ENCODE results near the gene NRG2. TPM values are rescaled to one million over a fixed set of nuclear protein-coding genes. Genes with fewer than 3 reads are reported as not detected.

Gene NRG2
- total RNA-seq, 1 donor from 2014 or later = 0.52 TPM

- no peaks in the 10 kb centered on the region for H3K4me1 ChIP-seq (ENCODE audit: control insufficient read depth in 3 of 3, insufficient read depth in 3 of 3, low read length in 3 of 3)
- no peak overlapping the region for H3K27ac ChIP-seq (ENCODE audit: low read depth, low read length)
- no peak overlapping the region for H3K4me3 ChIP-seq (ENCODE audit: low read length in 3 of 3)
- H3K9ac ChIP-seq (ENCODE audit: low read depth in 1 of 3, low read length in 3 of 3) = no peak overlapping the region
- H3K9me3 ChIP-seq (ENCODE audit: control insufficient read depth in 3 of 3, low read length in 3 of 3) = no peaks in the 10 kb centered on the region
- H3K27me3 ChIP-seq (ENCODE audit: control insufficient read depth in 3 of 3, insufficient read depth in 3 of 3, low read length in 3 of 3) = peaks cover 0 to 15% (median 1%) of the 10 kb centered on the region in 3 donors
- no peaks in the 10 kb centered on the region for H3K36me3 ChIP-seq (ENCODE audit: control insufficient read depth in 3 of 3, insufficient read depth in 3 of 3, low read length in 3 of 3)
Measured at GRCh38 chr5:139812836-139813805, 230.0 kb downstream of the NRG2 start.

- Histone ChIP-seq H3K9ac (ENCODE audit: low read depth in 1 of 3, low read length in 3 of 3) (no peak overlapping the region), H3K27me3 (ENCODE audit: control insufficient read depth in 3 of 3, insufficient read depth in 3 of 3, low read length in 3 of 3) (peaks cover 0 to 15% (median 5%) of the 10 kb centered on the region in 3 donors), H3K27ac (ENCODE audit: low read depth, low read length) (no peak overlapping the region), H3K36me3 (ENCODE audit: control insufficient read depth in 3 of 3, insufficient read depth in 3 of 3, low read length in 3 of 3) (no peaks in the 10 kb centered on the region), H3K4me1 (ENCODE audit: control insufficient read depth in 3 of 3, insufficient read depth in 3 of 3, low read length in 3 of 3) (no peaks in the 10 kb centered on the region), H3K4me3 (ENCODE audit: low read length in 3 of 3) (no peak overlapping the region), H3K9me3 (ENCODE audit: control insufficient read depth in 3 of 3, low read length in 3 of 3) (no peaks in the 10 kb centered on the region)
Measured at GRCh38 chr5:139812323-139812722, 230.8 kb downstream of the NRG2 start.

- Histone ChIP-seq H3K9me3 (ENCODE audit: control insufficient read depth in 3 of 3, low read length in 3 of 3) (no peaks in the 10 kb centered on the region), H3K27ac (ENCODE audit: low read depth, low read length) (no peak overlapping the region), H3K9ac (ENCODE audit: low read depth in 1 of 3, low read length in 3 of 3) (no peak overlapping the region), H3K4me3 (ENCODE audit: low read length in 3 of 3) (no peak overlapping the region), H3K27me3 (ENCODE audit: control insufficient read depth in 3 of 3, insufficient read depth in 3 of 3, low read length in 3 of 3) (peaks cover 0 to 11% (median 5%) of the 10 kb centered on the region in 3 donors), H3K36me3 (ENCODE audit: control insufficient read depth in 3 of 3, insufficient read depth in 3 of 3, low read length in 3 of 3) (no peaks in the 10 kb centered on the region), H3K4me1 (ENCODE audit: control insufficient read depth in 3 of 3, insufficient read depth in 3 of 3, low read length in 3 of 3) (no peaks in the 10 kb centered on the region)
Measured at GRCh38 chr5:139811274-139811607, 231.9 kb downstream of the NRG2 start.

GRCh38 chr5:139810341-139811273, 232.5 kb downstream of the NRG2 start:
- no peak overlapping the region for H3K4me3 ChIP-seq (ENCODE audit: low read length in 3 of 3)
- no peaks in the 10 kb centered on the region for H3K4me1 ChIP-seq (ENCODE audit: control insufficient read depth in 3 of 3, insufficient read depth in 3 of 3, low read length in 3 of 3)
- H3K9ac ChIP-seq (ENCODE audit: low read depth in 1 of 3, low read length in 3 of 3) = no peak overlapping the region
- no peaks in the 10 kb centered on the region for H3K9me3 ChIP-seq (ENCODE audit: control insufficient read depth in 3 of 3, low read length in 3 of 3)
- peaks cover 0 to 11% (median 5%) of the 10 kb centered on the region in 3 donors for H3K27me3 ChIP-seq (ENCODE audit: control insufficient read depth in 3 of 3, insufficient read depth in 3 of 3, low read length in 3 of 3)
- no peaks in the 10 kb centered on the region for H3K36me3 ChIP-seq (ENCODE audit: control insufficient read depth in 3 of 3, insufficient read depth in 3 of 3, low read length in 3 of 3)
- H3K27ac ChIP-seq (ENCODE audit: low read depth, low read length) = no peak overlapping the region

- H3K9ac ChIP-seq (ENCODE audit: low read depth in 1 of 3, low read length in 3 of 3) = no peak overlapping the region
- peaks cover 4 to 5% (median 5%) of the 10 kb centered on the region in 3 donors for H3K27me3 ChIP-seq (ENCODE audit: control insufficient read depth in 3 of 3, insufficient read depth in 3 of 3, low read length in 3 of 3)
- H3K4me1 ChIP-seq (ENCODE audit: control insufficient read depth in 3 of 3, insufficient read depth in 3 of 3, low read length in 3 of 3) = no peaks in the 10 kb centered on the region
- H3K9me3 ChIP-seq (ENCODE audit: control insufficient read depth in 3 of 3, low read length in 3 of 3) = no peaks in the 10 kb centered on the region
- no peak overlapping the region for H3K27ac ChIP-seq (ENCODE audit: low read depth, low read length)
- H3K4me3 ChIP-seq (ENCODE audit: low read length in 3 of 3) = no peak overlapping the region
- no peaks in the 10 kb centered on the region for H3K36me3 ChIP-seq (ENCODE audit: control insufficient read depth in 3 of 3, insufficient read depth in 3 of 3, low read length in 3 of 3)
Measured at GRCh38 chr5:139809331-139809810, 233.7 kb downstream of the NRG2 start.

- no peak overlapping the region for H3K9ac ChIP-seq (ENCODE audit: low read depth in 1 of 3, low read length in 3 of 3)
- H3K27ac ChIP-seq (ENCODE audit: low read depth, low read length) = no peak overlapping the region
- peaks cover 4 to 6% (median 5%) of the 10 kb centered on the region in 3 donors for H3K27me3 ChIP-seq (ENCODE audit: control insufficient read depth in 3 of 3, insufficient read depth in 3 of 3, low read length in 3 of 3)
- H3K4me1 ChIP-seq (ENCODE audit: control insufficient read depth in 3 of 3, insufficient read depth in 3 of 3, low read length in 3 of 3) = no peaks in the 10 kb centered on the region
- H3K9me3 ChIP-seq (ENCODE audit: control insufficient read depth in 3 of 3, low read length in 3 of 3) = no peaks in the 10 kb centered on the region
- H3K36me3 ChIP-seq (ENCODE audit: control insufficient read depth in 3 of 3, insufficient read depth in 3 of 3, low read length in 3 of 3) = no peaks in the 10 kb centered on the region
- H3K4me3 ChIP-seq (ENCODE audit: low read length in 3 of 3) = no peak overlapping the region
Measured at GRCh38 chr5:139808481-139809330, 234.4 kb downstream of the NRG2 start.

- Histone ChIP-seq H3K4me3 (ENCODE audit: low read length in 3 of 3) (no peak overlapping the region), H3K4me1 (ENCODE audit: control insufficient read depth in 3 of 3, insufficient read depth in 3 of 3, low read length in 3 of 3) (no peaks in the 10 kb centered on the region), H3K9ac (ENCODE audit: low read depth in 1 of 3, low read length in 3 of 3) (no peak overlapping the region), H3K27me3 (ENCODE audit: control insufficient read depth in 3 of 3, insufficient read depth in 3 of 3, low read length in 3 of 3) (peaks cover 7 to 16% (median 16%) of the 10 kb centered on the region in 3 donors), H3K27ac (ENCODE audit: low read depth, low read length) (no peak overlapping the region), H3K36me3 (ENCODE audit: control insufficient read depth in 3 of 3, insufficient read depth in 3 of 3, low read length in 3 of 3) (no peaks in the 10 kb centered on the region), H3K9me3 (ENCODE audit: control insufficient read depth in 3 of 3, low read length in 3 of 3) (no peaks in the 10 kb centered on the region)
Measured at GRCh38 chr5:139807647-139808030, 235.5 kb downstream of the NRG2 start.

- H3K4me1 ChIP-seq (ENCODE audit: control insufficient read depth in 3 of 3, insufficient read depth in 3 of 3, low read length in 3 of 3) = no peaks in the 10 kb centered on the region
- H3K9me3 ChIP-seq (ENCODE audit: control insufficient read depth in 3 of 3, low read length in 3 of 3) = no peaks in the 10 kb centered on the region
- no peak overlapping the region for H3K27ac ChIP-seq (ENCODE audit: low read depth, low read length)
- H3K9ac ChIP-seq (ENCODE audit: low read depth in 1 of 3, low read length in 3 of 3) = no peak overlapping the region
- no peaks in the 10 kb centered on the region for H3K36me3 ChIP-seq (ENCODE audit: control insufficient read depth in 3 of 3, insufficient read depth in 3 of 3, low read length in 3 of 3)
- H3K4me3 ChIP-seq (ENCODE audit: low read length in 3 of 3) = no peak overlapping the region
- peaks cover 7 to 18% (median 16%) of the 10 kb centered on the region in 3 donors for H3K27me3 ChIP-seq (ENCODE audit: control insufficient read depth in 3 of 3, insufficient read depth in 3 of 3, low read length in 3 of 3)
Measured at GRCh38 chr5:139806726-139807646, 236.1 kb downstream of the NRG2 start.
